ENCODE measurements around the gene SEL1L3.

SEL1L3 gene

DNA sequence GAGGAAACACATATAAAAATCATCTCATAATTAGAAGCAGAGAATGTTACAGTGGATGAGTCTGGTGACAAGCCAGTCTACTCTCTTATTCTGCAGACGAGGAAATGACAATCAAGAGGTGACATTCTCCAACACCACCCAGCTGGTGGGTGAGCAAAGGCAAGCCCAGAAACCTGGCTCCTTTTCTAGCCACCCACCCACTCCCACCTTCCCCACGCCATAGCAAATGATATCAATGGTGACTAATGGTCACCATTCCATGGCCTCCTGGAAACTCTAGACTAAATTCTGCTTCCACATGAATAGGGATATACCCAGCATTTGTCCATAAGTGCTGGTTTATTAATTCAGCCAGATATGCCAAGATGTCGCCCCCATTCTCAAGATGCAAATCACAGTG lies 10.7 kb downstream of the SEL1L3 start:
- H3K4me3 ChIP-seq (ENCODE audit: low read depth, low read length), result no peak overlapping the region
- no peak for DNase-seq (ENCODE audit: low read depth)
- no peak for TF ChIP-seq CTCF (conservative IDR thresholded peaks at IDR 0.05; ENCODE audit: low read depth, low read length)

- TF ChIP-seq CTCF (conservative IDR thresholded peaks at IDR 0.05; ENCODE audit: low read depth, low read length), result no peak
- DNase-seq (ENCODE audit: low read depth), result peak; percentile 66
These were observed 15.5 kb downstream of the SEL1L3 start for GRCh38 chr4:25847329-25847728.

DNA sequence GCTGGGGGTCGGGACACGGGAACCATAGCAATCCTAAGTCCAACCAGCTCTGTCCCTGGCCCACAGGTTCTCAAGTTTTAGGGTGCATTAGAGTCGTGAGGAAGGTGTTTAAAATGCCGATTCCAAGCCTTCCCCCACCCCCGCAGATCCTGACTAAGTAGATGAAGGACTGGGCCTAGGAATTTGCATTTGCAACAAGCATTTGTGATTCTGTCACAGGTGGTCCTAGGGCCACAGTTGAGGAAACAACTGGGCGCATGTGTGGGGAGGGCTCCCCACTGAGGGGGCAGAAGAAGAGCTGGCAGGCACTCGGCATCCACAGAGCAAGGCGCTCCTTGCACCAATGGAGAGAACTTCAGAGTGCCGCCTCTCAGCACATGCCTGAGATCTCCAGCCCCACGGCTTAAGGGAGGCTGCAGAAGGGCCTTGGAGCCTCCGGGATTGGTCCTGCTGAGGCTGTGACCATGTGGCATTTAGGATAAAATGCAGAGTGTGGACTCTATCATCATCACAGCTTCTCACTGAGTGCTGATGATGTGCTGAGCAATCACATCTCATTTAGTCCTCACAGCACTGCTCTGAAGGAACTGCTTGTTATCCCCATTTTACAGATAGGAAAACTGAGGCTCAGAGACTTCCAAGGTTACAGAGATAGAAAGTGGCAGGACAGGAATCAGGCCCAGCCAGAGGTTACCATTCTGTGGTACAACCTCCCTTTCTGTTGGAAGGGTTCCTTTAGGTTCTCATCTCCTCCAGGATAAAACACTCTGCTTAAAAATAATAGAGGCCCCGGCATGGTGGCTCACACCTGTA lies 16.7 kb downstream of the SEL1L3 start:
- no peak for TF ChIP-seq CTCF (conservative IDR thresholded peaks at IDR 0.05; ENCODE audit: low read depth, low read length)
- no peak for DNase-seq (ENCODE audit: low read depth)
- no peak overlapping the region for H3K4me3 ChIP-seq (ENCODE audit: low read depth, low read length)

More at GRCh38 chr4:25847329-25847728, 15.5 kb downstream of the SEL1L3 start:
- no peak overlapping the region for H3K4me3 ChIP-seq (ENCODE audit: low read depth, low read length)

GRCh38 chr4:25844961-25845712 lies 17.7 kb downstream of the SEL1L3 start:
- TF ChIP-seq CTCF (conservative IDR thresholded peaks at IDR 0.05; ENCODE audit: low read depth, low read length), result no peak
- DNase-seq (ENCODE audit: low read depth), result no peak
- H3K4me3 ChIP-seq (ENCODE audit: low read depth, low read length), result no peak overlapping the region

DNA sequence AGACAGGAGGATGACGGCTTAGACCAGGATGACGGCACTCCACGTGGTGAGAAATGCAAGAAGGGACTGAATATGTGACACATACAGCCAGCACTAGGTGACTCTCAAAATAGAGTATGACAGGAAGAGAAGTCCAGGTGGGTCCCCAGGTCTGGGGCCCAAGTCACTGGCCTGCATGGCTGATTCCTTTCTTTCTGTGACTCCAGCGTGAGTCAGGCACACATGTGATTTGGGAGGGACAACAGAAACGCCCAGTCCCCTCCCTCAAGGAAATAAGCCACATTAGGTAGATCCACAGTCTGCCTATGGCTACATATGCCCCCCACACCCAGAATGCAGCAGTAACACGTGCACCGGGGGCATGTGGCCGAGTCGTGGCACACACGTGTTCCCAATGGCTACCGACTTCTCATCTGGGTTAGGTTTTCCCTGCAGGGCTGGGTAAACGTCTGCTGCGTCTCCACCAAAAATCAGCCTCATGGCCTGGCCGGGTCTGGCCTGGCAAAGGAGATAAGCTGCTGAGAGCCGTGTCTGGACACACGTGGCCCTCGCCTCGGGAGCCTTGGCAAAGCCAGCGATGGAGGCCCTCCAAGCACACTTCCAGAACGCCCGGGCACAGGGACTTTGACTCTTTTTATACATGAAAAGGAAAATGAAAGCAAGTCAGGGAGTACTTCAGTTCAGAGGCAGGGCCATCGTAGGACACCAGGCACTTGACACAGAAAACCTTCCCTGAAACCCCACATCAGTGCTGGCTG lies 19.3 kb downstream of the SEL1L3 start:
- DNase-seq (ENCODE audit: low read depth), result no peak
- H3K4me3 ChIP-seq (ENCODE audit: low read depth, low read length), result no peak overlapping the region
- TF ChIP-seq CTCF (conservative IDR thresholded peaks at IDR 0.05; ENCODE audit: low read depth, low read length), result no peak

DNA sequence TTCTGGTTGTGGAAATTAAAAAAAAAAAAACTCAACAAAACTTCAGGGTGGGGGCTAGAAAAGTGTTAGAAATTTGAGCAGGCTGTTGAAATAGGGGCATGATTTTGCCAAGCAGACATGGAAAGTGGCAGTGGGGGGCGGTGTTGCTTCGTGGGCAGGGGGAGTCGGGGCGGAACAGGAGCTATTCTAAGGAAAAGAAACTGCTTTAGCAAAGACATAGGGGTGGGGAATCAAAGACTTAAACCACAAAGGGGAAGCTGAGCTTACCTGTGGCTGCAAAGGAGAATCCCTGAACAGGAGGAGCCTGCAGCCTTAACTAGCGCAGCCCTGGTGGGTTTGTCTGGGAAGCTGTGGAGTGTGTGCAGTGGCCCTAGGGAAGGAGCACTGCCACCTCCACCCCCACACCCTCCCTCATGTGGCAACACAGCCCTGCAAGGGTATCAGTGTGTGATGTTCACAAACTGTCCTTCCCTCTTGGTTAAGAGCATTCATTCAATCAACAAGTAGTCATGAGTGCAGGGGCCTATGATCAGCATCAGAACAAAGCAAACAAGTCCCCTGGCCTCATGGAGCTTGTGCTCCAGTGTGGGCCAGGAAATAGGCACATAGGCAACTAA lies 20.5 kb downstream of the SEL1L3 start:
- H3K4me3 ChIP-seq (ENCODE audit: low read depth, low read length), result no peak overlapping the region
- TF ChIP-seq CTCF (conservative IDR thresholded peaks at IDR 0.05; ENCODE audit: low read depth, low read length), result peak; percentile 22
- no peak for DNase-seq (ENCODE audit: low read depth)

All from choroid plexus epithelial cell (primary cell).